Effector CD8-positive, alpha-beta T cell (primary cell): Measurements from ENCODE around the gene MAML3.

ENCODE experiments used
- DNase-seq: peaks from one replicate; lab custom pipeline; 2025; lab: John Stamatoyannopoulos, UW

Gene MAML3

GRCh38 chr4:139900964-139901376, 253.0 kb downstream of the MAML3 start:
- DNase-seq: no peak

GRCh38 chr4:139899346-139899745, 254.6 kb downstream of the MAML3 start:
- DNase-seq: no peak

- DNase-seq: no peak
These were observed 255.7 kb downstream of the MAML3 start for GRCh38 chr4:139898293-139898692.

- no peak for DNase-seq
These were observed 257.8 kb downstream of the MAML3 start for GRCh38 chr4:139896091-139896604.

GRCh38 chr4:139893801-139894200, 260.2 kb downstream of the MAML3 start:
- no peak for DNase-seq

GRCh38 chr4:139892973-139893736, 260.8 kb downstream of the MAML3 start:
- DNase-seq: no peak

GRCh38 chr4:139890816-139891215, 263.2 kb downstream of the MAML3 start:
- DNase-seq: no peak

GRCh38 chr4:139889901-139890300, 264.1 kb downstream of the MAML3 start:
- no peak for DNase-seq

- DNase-seq: no peak
These were observed 264.7 kb downstream of the MAML3 start for GRCh38 chr4:139889264-139889663.

GRCh38 chr4:139887962-139888735, 265.8 kb downstream of the MAML3 start:
- no peak for DNase-seq

GRCh38 chr4:139887376-139887802, 266.6 kb downstream of the MAML3 start:
- DNase-seq: no peak

GRCh38 chr4:139886798-139887197, 267.2 kb downstream of the MAML3 start:
- no peak for DNase-seq

- no peak for DNase-seq
These were observed 269.5 kb downstream of the MAML3 start for GRCh38 chr4:139884438-139884837.

- no peak for DNase-seq
These were observed 273.1 kb downstream of the MAML3 start for GRCh38 chr4:139880841-139881240.

GRCh38 chr4:139878050-139878449, 275.9 kb downstream of the MAML3 start:
- DNase-seq: no peak

GRCh38 chr4:139876337-139876941, 277.5 kb downstream of the MAML3 start:
- DNase-seq: no peak

GRCh38 chr4:139875411-139875825, 278.6 kb downstream of the MAML3 start:
- DNase-seq: no peak

GRCh38 chr4:139873111-139873860, 280.7 kb downstream of the MAML3 start:
- no peak for DNase-seq

GRCh38 chr4:139872274-139872673, 281.7 kb downstream of the MAML3 start:
- DNase-seq: no peak

- no peak for DNase-seq
These were observed 284.2 kb downstream of the MAML3 start for GRCh38 chr4:139869810-139870209.

GRCh38 chr4:139866276-139866962, 287.6 kb downstream of the MAML3 start:
- DNase-seq: no peak
